ENCODE results near the gene ICAM3. TPM values are rescaled to one million over a fixed set of nuclear protein-coding genes. Genes with fewer than 3 reads are reported as not detected.
A peak's percentile ranks its signal among the peaks of the same experiment; 100 is the strongest.
"Not testable (repeated sequence)": the region's sequence is repeated elsewhere in the genome, so short reads cannot be mapped to it uniquely, and the experiment has no call there.

The ICAM3 gene
- total RNA-seq, 1 experiment from 2014 or later = 10.5 TPM

- TF ChIP-seq TCF7L2 (IDR thresholded peaks at IDR 0.05; ENCODE audit: low read depth, low read length) = no peak
- TF ChIP-seq POLR2AphosphoS5 (IDR thresholded peaks at IDR 0.05; ENCODE audit: low read depth, low read length) = no peak
- no peak for TF ChIP-seq SIN3A (IDR thresholded peaks at IDR 0.05; ENCODE audit: borderline replicate concordance, insufficient read depth, low read depth, low read length)
- no peak for TF ChIP-seq REST (IDR thresholded peaks at IDR 0.05; ENCODE audit: insufficient read depth in 1 of 2, low read depth in 2 of 2, low read length in 1 of 2)
- TF ChIP-seq CTCF (IDR thresholded peaks at IDR 0.05) = no peak
- Histone ChIP-seq H3K4me3 (ENCODE audit: low read depth in 2 of 2, low read length in 2 of 2) (no peak overlapping the region), H3K36me3 (ENCODE audit: control insufficient read depth, insufficient read depth, low read length) (no peaks in the 10 kb centered on the region), H3K27ac (ENCODE audit: low read length) (no peak overlapping the region), H3K27me3 (ENCODE audit: control insufficient read depth, insufficient read depth, low read length) (no peaks in the 10 kb centered on the region), H3K4me1 (ENCODE audit: control insufficient read depth, insufficient read depth, low read length) (peaks cover 3% of the 10 kb centered on the region; the same call in 1 of the 2 replicates), H3K9me3 (ENCODE audit: control insufficient read depth, insufficient read depth, low read depth, low read length) (no peaks in the 10 kb centered on the region)
- DNase-seq (ENCODE audit: low read depth, low spot score) (no peak), ATAC-seq (no peak)
- no TSS peak for BruUV-seq (replicated peaks)
- CTCF ChIA-PET = no interaction called here
- intact Hi-C loops (cut with micrococcal nuclease; ENCODE audit: unreplicated experiment) = no loop called here
- in situ Hi-C loops (cut with HindIII; ENCODE audit: low pct_unique_long_range_greater_than_20kb, low sequenced_read_pairs) = no loop called here
- POLR2A ChIA-PET = no interaction called here
Measured at GRCh38 chr19:10384580-10384979, 45.2 kb upstream of the ICAM3 start.

GRCh38 chr19:10383223-10383499 lies 43.7 kb upstream of the ICAM3 start:
- H3K4me1 ChIP-seq (ENCODE audit: control insufficient read depth, insufficient read depth, low read length); BruUV-seq (replicated peaks); intact Hi-C loops (cut with micrococcal nuclease; ENCODE audit: unreplicated experiment); H3K36me3 ChIP-seq (ENCODE audit: control insufficient read depth, insufficient read depth, low read length); H3K27ac ChIP-seq (ENCODE audit: low read length); H3K4me3 ChIP-seq (ENCODE audit: low read depth in 2 of 2, low read length in 2 of 2); DNase-seq (ENCODE audit: low read depth, low spot score); H3K27me3 ChIP-seq (ENCODE audit: control insufficient read depth, insufficient read depth, low read length); ATAC-seq; H3K9me3 ChIP-seq (ENCODE audit: control insufficient read depth, insufficient read depth, low read depth, low read length); in situ Hi-C loops (cut with HindIII; ENCODE audit: low pct_unique_long_range_greater_than_20kb, low sequenced_read_pairs); POLR2A ChIA-PET: not testable (repeated sequence)
- CTCF ChIA-PET = interaction anchor here (0.7 kb wide), 1 partner anchor 124 kb away, joined by 10 read pairs; no protein-coding TSS in a partner anchor

- Histone ChIP-seq H3K9me3 (ENCODE audit: control insufficient read depth, insufficient read depth, low read depth, low read length) (no peaks in the 10 kb centered on the region), H3K27me3 (ENCODE audit: control insufficient read depth, insufficient read depth, low read length) (no peaks in the 10 kb centered on the region), H3K27ac (ENCODE audit: low read length) (peak within 1 kb of the TSS; percentile 93), H3K36me3 (ENCODE audit: control insufficient read depth, insufficient read depth, low read length) (no peaks in the 10 kb centered on the region), H3K4me1 (ENCODE audit: control insufficient read depth, insufficient read depth, low read length) (peaks cover 3% of the 10 kb centered on the region; the same call in 1 of the 2 replicates), H3K4me3 (ENCODE audit: low read depth in 2 of 2, low read length in 2 of 2) (peak within 1 kb of the TSS; percentile 94 to 95)
- ATAC-seq (peak; percentile 98), DNase-seq (ENCODE audit: low read depth, low spot score) (peak; percentile 94)
- CTCF ChIA-PET = interaction anchor here (1.7 kb wide), 1 partner anchor 8 kb away, joined by 8 read pairs; no protein-coding TSS in a partner anchor
- no TSS peak for BruUV-seq (replicated peaks)
- in situ Hi-C loops (cut with HindIII; ENCODE audit: low pct_unique_long_range_greater_than_20kb, low sequenced_read_pairs) (no loop called here), intact Hi-C loops (cut with micrococcal nuclease; ENCODE audit: unreplicated experiment) (no loop called here)
- POLR2A ChIA-PET = interaction anchor here (0.5 to 1.0 kb wide), 4 partner anchors 47 to 270 kb away, joined by 3 to 13 read pairs (median 5); no protein-coding TSS in a partner anchor
- TF ChIP-seq REST (IDR thresholded peaks at IDR 0.05; ENCODE audit: insufficient read depth in 1 of 2, low read depth in 2 of 2, low read length in 1 of 2) (no peak), POLR2AphosphoS5 (IDR thresholded peaks at IDR 0.05; ENCODE audit: low read depth, low read length) (peak; percentile 74), SIN3A (IDR thresholded peaks at IDR 0.05; ENCODE audit: borderline replicate concordance, insufficient read depth, low read depth, low read length) (peak; percentile 70; the same call in 1 of the 2 replicates), TCF7L2 (IDR thresholded peaks at IDR 0.05; ENCODE audit: low read depth, low read length) (no peak), CTCF (IDR thresholded peaks at IDR 0.05) (no peak)
Measured at GRCh38 chr19:10380313-10381102, 41.1 kb upstream of the ICAM3 start, which contains the start of gene TYK2. Gene TYK2 (minus strand): TSS chr19:10380572. CDS start chr19:10378406, 2,166 bp downstream.
